GM18873 (cell line): ENCODE data around the gene RXRA.

ENCODE experiments used
- ATAC-seq: cut with Tn5 transposase; IDR thresholded peaks from one replicate; pipeline ENCODE4 v1.9.1; 2021; ENCODE audit warnings: mild to moderate bottlenecking, moderate library complexity, moderate number of reproducible peaks; ENCODE audit not compliant: unreplicated experiment, low FRiP score

RXRA gene

GRCh38 chr9:134375430-134376385 lies 49.5 kb downstream of the RXRA start:
- no peak for ATAC-seq

GRCh38 chr9:134376386-134377142 lies 50.3 kb downstream of the RXRA start:
- no peak for ATAC-seq

- no peak for ATAC-seq
Observed at GRCh38 chr9:134377143-134377484, 50.9 kb downstream of the RXRA start.

DNA sequence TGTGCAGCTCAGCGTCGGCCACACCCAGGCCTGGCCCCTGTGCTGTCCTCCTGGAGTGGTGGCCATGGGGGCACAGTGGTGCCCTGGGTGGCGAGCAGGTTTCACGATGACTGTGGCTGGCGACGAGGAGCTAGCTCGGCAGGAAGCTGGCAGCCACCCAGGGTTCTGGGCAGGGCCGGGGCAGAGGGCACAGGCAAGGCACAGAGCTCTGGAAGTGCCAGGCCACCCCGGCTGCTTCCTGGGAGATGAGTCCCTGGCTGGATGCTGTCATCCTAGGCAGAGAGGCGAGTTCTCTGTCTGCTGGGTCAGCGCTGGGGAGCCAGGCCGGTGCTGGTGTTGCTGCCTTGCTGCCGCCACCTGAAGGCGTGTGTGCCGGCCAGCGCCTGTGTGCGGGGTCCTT lies 51.7 kb downstream of the RXRA start:
- ATAC-seq = no peak

GRCh38 chr9:134378901-134379338 lies 52.7 kb downstream of the RXRA start:
- no peak for ATAC-seq

DNA sequence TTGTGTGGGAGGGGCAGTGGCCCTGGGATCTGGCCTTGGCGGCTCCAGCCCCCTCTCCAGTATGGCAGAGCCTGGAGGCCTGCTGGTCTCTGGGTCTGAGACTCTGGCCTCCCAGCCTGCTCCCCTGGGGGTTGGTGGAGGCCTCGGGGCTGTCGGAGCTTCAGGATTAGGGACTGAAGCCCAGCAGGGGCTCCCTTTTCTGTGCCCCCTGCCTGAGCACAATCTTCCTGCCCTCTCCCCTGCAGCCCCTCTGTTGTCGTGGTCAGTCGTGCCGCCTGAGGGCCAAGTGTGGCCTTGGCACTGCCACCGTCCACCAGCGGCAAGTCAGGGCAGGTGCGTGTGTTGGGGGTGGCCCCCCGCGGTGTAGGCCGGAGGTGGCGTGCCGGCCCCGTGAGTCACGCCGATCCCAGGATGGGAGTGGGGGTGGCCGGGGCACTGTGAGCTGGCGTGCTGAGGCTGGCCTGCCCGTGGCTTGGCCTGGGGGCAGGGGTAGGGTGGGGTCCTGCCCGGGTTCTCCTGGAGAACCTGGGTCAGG lies 53.6 kb downstream of the RXRA start:
- no peak for ATAC-seq

GRCh38 chr9:134380542-134381271 lies 54.5 kb downstream of the RXRA start:
- no peak for ATAC-seq

- ATAC-seq = no peak
Observed at GRCh38 chr9:134381272-134381661, 55.0 kb downstream of the RXRA start.

DNA sequence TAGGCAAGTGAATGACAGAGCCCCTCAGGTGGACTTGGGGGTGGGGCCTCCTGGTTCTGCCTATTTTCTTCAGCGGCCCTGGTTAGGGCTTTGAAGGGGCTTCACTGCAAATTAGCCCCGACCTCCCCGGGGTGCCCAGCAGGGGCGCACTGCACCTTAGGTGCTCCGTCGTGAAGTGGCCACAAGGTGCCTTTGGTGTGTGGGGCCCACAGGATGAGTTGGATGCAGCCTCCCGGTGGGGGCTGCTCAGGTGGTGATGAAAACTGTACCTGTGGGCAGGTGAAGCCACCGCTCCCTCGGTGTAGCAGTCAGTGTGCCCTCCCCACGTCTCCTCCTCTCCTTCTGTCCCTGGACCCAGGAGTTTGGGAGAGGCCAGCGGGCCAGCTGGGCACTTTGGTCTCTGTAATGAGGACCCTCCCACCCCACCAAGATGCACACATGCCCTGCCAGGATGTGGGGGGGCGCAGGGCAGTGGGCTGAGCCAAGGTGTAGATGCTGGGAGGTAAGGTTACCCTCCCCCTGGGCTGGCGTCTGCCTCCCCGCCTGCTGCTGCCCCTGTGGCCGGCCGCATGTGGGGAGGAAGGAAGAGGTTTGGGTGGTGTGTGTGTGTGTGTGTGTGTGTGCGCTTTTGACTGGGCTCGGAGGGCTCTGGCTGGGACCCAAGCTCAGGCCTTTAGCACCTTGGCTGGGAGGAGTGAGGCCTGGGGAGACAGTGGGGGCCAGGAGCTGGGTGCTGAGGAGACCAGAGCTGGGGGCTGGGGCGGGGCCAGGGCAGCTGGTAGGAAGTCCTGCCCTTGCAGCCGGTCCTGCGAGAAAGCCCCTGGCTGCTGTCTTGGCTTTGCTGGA lies 55.6 kb downstream of the RXRA start:
- no peak for ATAC-seq

DNA sequence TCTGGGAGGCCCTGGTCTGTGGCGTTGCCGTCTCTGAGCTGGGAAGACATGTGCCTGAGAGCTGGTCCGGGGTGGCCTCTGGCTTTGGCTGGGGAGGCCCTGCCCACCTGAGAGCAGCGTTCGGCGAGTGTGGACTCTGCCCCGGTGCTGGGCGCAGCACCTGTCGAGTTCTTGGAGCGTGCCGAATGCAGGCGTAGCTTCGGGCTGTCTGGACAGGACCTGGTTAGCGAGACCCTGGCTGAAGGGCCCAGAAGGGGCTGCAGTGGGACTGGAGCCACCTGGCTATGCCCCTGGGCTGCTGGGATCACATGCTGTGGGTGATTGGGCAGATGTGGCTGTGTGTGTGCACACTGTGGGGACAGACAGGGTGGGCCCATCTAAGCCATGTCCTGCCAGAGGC lies 56.5 kb downstream of the RXRA start:
- no peak for ATAC-seq

DNA sequence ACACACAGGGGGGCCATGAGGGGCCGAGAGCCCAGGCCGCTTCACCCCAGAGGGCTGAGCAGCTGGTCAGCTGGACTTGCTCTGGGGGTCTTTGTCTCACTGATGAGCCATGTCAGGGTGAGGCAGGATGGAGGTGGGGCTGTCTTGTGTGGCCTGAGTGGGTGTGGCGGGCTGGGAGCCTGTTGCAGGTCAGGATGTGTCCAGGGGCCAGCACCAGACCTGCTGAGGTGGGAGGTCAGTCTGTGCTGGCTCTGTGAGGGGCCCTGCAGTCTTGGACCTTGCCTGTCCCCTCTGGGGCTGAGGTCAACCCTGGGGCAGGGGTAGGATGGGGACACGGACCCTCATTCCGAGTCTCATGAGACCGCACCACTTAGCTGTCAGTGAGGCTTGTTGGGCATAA lies 56.9 kb downstream of the RXRA start:
- ATAC-seq = no peak

- no peak for ATAC-seq
Observed at GRCh38 chr9:134384811-134385479, 58.7 kb downstream of the RXRA start.

- no peak for ATAC-seq
Observed at GRCh38 chr9:134385915-134386314, 59.7 kb downstream of the RXRA start.

- no peak for ATAC-seq
Observed at GRCh38 chr9:134386951-134387831, 60.9 kb downstream of the RXRA start.

GRCh38 chr9:134388289-134388808 lies 62.1 kb downstream of the RXRA start:
- no peak for ATAC-seq

DNA sequence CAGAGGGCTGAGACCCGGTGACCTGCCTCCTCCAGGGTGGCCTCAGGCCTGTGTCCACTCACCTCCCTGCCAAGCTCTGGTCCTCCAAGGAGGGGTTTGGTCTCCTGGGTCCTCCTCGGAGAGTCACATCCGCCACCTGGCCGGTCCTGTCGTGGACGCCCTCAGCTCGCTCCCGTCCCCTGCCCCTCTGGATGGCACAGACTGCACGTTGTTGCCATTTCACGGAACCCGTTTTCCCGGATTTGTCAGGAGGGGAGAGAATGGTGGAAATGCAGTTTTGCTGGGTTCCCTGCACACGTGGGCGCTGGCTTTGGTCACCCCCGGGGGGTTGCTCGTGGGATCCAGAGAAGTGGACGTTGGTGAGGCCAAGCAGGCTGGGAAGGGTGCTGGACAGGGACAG lies 62.7 kb downstream of the RXRA start:
- no peak for ATAC-seq

DNA sequence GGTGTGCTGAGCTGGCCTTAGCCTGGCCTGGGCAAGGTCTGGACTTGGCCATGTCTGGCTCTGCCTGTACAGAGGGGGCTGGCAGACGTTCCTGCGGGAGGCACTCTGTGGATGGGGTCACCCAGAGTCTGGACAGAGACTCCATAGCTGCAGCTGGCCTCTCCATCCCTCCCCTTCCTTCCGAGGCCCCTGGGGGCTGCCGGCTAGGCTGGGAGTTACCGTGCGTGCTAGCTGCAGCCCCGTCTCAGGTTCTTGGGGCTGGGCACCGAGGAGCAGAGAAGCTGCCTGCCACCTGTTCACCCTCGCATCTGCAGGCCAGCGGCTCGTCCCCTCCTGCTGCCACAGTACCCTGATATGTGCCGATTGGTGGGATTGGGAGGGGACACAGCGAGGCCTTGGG lies 63.4 kb downstream of the RXRA start:
- no peak for ATAC-seq

GRCh38 chr9:134390537-134390936 lies 64.3 kb downstream of the RXRA start:
- ATAC-seq = peak; percentile 18
